SK-N-SH (cell line): Measurements from ENCODE around the gene PREB.

Experiments
- CTCF ChIP-seq: fragments of 200-600 bp; sonication (generic); IDR thresholded peaks from 2 replicates; pipeline ENCODE4 v1.6.1; 2017; ENCODE audit warnings: antibody characterized with exemption, mild to moderate bottlenecking, moderate library complexity
- GABPA ChIP-seq: IDR thresholded peaks from 2 replicates; pipeline ENCODE4 v1.4.0; 2012; ENCODE audit warnings: low read depth, mild to moderate bottlenecking
- JUND ChIP-seq: IDR thresholded peaks from 2 replicates; pipeline ENCODE4 v1.4.0; 2012
- MXI1 ChIP-seq: IDR thresholded peaks from 2 replicates; pipeline ENCODE4 v1.6.1; 2012; ENCODE audit warnings: mild to moderate bottlenecking, low read depth, low read length, improper control_type of control experiment
- NFIC ChIP-seq: IDR thresholded peaks from 2 replicates; pipeline ENCODE4 v1.4.0; 2012; ENCODE audit warnings: borderline replicate concordance
- POLR2AphosphoS5 ChIP-seq: IDR thresholded peaks from 2 replicates; pipeline ENCODE4 v1.6.1; 2012; ENCODE audit warnings: low read depth, low read length
- RAD21 ChIP-seq: IDR thresholded peaks from 2 replicates; pipeline ENCODE4 v1.6.1; 2012; ENCODE audit warnings: mild to moderate bottlenecking, low read length
- RCOR1 ChIP-seq: fragments of 150-350 bp; IDR thresholded peaks from 2 replicates; pipeline ENCODE4 v1.6.1; 2017; ENCODE audit warnings: antibody characterized with exemption, low read length
- REST ChIP-seq: IDR thresholded peaks from 2 replicates; pipeline ENCODE4 v1.6.1; 2012; ENCODE audit warnings: mild to moderate bottlenecking, low read depth, low read length, moderate library complexity
- SIN3A ChIP-seq: IDR thresholded peaks from 2 replicates; pipeline ENCODE4 v1.6.1; 2012; ENCODE audit warnings: low read depth, mild to moderate bottlenecking, low read length, moderate library complexity, borderline replicate concordance
- TAF1 ChIP-seq: IDR thresholded peaks from 2 replicates; pipeline ENCODE4 v1.6.1; 2012; ENCODE audit warnings: low read depth, mild to moderate bottlenecking, low read length, moderate library complexity, borderline replicate concordance
- TCF12 ChIP-seq: IDR thresholded peaks from 2 replicates; pipeline ENCODE4 v1.4.0; 2012
- USF2 ChIP-seq: fragments of 150-350 bp; IDR thresholded peaks from 2 replicates; pipeline ENCODE4 v1.6.1; 2017; ENCODE audit warnings: antibody characterized with exemption, low read length, low read depth, borderline replicate concordance
- YY1 ChIP-seq: IDR thresholded peaks from 2 replicates; pipeline ENCODE4 v1.4.0; 2012; ENCODE audit warnings: low read depth, mild to moderate bottlenecking

- no peak for TF ChIP-seq TAF1
- TF ChIP-seq REST = no peak
- TF ChIP-seq CTCF = no peak
- no peak for TF ChIP-seq MXI1
- no peak for TF ChIP-seq RCOR1
- TF ChIP-seq YY1 = no peak
- TF ChIP-seq SIN3A = no peak
- TF ChIP-seq USF2 = no peak
- TF ChIP-seq NFIC = no peak
- no peak for TF ChIP-seq POLR2AphosphoS5
- no peak for TF ChIP-seq JUND
- no peak for TF ChIP-seq TCF12
- TF ChIP-seq RAD21 = no peak
- no peak for TF ChIP-seq GABPA
Measured at GRCh38 chr2:27136751-27137150, 2.3 kb upstream of the PREB start.
